GM21619 (cell line): ENCODE results near the gene METTL9.
A peak's percentile ranks its signal among the peaks of the same experiment; 100 is the strongest.
"Not testable (repeated sequence)": the region's sequence is repeated elsewhere in the genome, so short reads cannot be mapped to it uniquely, and the experiment has no call there.

ENCODE experiments used
- ATAC-seq: cut with Tn5 transposase; IDR thresholded peaks from one replicate; pipeline ENCODE4 v1.9.1; 2021; ENCODE audit not compliant: unreplicated experiment

The METTL9 gene

GRCh38 chr16:21599122-21600030, at the start of gene METTL9:
METTL9 (plus strand) TSS chr16:21599577; CDS start chr16:21599734, 157 bp downstream.
- peak; percentile 93 for ATAC-seq

- not testable (repeated sequence) for ATAC-seq
Measured at GRCh38 chr16:21549975-21550374, 49.4 kb upstream of the METTL9 start.

GRCh38 chr16:21550435-21550834, 48.9 kb upstream of the METTL9 start:
- ATAC-seq = not testable (repeated sequence)

DNA sequence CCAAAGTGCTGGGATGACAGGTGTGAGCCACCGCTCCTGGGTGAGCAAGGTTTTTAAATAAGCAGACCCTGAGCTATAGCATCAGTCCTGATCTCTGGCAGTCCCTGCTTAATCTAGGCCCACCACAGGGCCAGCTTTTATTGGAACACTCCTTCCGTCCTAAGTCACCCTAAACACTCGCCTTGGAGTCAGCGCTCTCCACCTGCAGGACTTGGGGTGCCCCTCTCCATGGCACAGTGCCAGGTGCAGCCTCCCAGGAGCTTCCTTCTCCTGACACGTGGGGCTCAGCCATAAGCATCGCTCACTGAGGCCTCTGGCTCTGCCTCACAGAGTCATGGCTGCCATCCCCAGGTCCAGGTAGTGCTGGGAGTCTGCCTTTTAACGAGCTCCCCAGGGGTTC, 48.3 kb upstream of the METTL9 start:
- not testable (repeated sequence) for ATAC-seq

DNA sequence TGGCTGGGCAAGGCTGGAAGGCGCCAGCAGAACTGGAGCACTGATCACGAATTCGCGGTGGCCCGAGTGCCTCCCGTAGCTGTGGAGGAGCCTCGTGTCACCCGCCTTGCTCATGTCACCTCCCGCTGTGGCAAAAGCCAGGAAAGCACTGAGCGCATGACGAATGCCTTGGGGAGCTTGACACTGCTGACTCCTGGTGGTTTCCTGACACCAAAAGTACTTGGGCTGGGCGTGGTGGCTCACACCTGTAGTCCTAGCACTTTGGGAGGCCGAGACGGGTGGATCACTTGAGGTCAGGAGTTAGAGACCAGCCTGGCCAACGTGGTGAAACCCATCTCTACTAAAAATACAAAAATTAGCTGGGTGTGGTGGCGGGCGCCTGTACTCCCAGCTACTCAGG, 47.8 kb upstream of the METTL9 start:
- not testable (repeated sequence) for ATAC-seq

- ATAC-seq = not testable (repeated sequence)
Measured at GRCh38 chr16:21553481-21554296, 45.7 kb upstream of the METTL9 start.

DNA sequence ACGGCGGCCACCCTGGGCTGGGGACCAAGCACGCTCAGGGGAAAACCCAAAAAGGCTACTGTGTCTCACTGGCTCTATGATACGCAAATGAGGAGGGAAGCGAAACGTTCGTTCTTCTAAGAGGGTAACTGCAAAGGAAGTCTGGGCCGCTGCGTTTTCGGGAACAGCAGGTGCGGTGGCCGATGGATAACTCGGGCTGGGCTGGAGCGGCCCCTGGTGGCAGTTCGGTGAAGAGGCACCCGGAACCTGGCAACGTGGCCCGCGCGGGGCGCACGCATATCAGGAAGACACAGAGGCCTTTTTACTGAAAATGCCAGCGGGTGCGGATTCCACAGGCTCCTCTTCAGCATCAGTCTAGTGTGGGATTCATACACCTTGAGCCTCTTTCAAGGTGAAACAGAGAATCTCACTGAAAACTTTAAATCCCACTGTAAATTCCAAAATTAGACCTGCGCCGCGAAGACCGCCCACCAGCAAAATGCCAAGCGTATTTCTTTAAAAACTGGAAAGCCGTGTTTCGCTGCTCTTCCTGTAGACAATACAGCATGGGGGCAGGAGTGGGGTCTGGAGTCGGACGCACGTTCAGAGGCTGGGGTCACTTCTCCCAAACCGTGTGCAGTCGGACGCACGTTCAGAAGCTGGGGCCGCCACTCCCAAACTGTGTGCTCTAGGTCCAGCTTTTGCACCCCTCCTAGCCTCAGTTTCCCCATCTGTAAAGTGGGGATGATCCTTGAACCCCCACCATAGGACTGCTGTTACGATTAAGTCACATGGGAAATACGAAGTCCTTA, 44.4 kb upstream of the METTL9 start:
- ATAC-seq = peak; percentile 95

DNA sequence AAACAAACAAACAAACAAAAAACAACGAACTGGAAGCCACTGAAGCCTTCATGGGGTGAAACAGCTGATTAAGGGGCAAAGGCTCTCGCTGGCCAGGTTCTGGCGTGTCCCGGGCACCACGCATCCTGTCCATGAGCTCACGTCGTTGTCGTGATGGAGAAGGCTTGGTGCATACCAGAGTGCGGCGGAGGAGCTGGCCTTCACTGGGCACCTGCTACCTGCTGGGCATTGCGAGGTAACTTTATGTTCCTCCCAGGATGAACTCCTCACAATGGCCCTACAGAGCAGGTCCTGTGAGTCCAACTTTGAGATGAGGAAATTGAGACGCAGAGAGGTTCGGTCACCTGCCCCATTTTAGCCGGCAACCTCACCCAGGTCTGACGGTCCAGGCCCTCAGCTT, 43.8 kb upstream of the METTL9 start:
- ATAC-seq = not testable (repeated sequence)

- ATAC-seq = not testable (repeated sequence)
Measured at GRCh38 chr16:21556026-21556595, 43.3 kb upstream of the METTL9 start.

DNA sequence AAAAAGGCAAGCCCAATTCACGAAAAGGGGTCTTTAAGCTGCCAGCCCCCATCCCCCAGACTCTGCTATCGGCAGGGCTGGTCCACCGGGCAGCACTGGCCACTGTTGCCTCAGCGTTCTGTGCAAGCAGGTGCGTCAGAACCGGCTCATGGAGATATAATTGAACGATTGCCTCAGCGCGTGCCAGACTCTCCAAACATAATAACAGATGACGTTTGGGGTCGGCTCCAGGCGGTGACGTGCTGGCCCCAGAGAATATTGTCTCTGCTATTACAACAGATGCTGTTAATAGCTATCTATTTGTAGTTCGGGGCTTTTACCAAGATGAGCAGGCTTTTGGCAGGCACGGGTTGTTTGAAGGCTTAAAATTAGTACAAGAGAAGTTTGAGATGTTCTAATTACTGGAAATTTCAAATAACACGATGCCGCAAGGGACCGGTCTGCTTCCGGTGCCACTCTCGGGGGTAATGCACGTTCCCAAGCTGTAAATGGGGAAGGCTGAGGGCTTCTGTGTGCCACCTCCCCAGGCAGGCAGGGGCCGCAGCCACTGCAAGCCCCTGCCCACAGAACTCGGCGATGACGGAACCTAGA, 42.6 kb upstream of the METTL9 start:
- ATAC-seq = not testable (repeated sequence)

GRCh38 chr16:21560462-21560861, 38.9 kb upstream of the METTL9 start:
- no peak for ATAC-seq

- no peak for ATAC-seq
Measured at GRCh38 chr16:21563676-21564075, 35.7 kb upstream of the METTL9 start.

- not testable (repeated sequence) for ATAC-seq
Measured at GRCh38 chr16:21564367-21564766, 35.0 kb upstream of the METTL9 start.

DNA sequence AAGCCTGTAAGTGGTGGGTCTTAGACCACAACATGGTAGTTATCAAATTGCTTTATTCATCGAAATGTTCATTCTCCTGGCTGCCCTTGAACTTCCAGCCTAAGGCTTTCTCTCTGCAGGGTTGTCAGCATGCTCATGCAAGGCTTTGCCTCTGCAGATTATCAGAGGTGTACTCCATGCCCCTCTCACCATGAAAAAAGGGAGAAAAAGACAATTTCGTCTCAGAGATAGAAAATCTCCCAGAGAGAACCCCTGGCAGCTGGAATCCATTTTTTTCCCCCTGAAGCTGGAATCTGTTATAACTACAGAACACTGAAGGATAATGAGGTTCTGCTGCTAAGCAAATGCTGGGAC, 33.9 kb upstream of the METTL9 start:
- no peak for ATAC-seq

- no peak for ATAC-seq
Measured at GRCh38 chr16:21565861-21566669, 33.3 kb upstream of the METTL9 start.

DNA sequence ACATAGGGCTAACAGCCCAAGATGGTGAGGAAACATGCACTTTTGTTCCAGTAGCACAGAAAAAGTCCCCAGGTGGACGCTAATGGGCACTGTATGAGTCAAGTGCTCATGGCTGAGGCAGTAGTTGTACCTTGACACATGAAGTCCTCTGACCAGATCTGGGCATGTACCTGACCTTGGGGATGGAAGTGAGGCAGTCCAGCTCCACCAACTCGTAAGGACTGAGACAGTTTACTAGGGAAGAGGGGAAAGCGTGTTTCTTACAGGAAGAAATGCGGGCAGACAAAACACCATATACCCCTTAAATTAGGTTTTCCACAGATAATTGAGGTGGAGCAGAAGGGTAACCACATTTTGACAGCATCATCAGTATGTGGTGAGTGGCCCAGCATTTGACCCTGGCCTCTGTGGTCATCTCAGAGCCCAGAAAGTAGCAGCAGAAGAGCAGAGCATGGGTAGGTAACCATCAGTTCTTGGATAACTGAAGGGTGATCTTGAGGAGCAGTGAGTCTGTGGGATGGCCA, 32.4 kb upstream of the METTL9 start:
- ATAC-seq = no peak

DNA sequence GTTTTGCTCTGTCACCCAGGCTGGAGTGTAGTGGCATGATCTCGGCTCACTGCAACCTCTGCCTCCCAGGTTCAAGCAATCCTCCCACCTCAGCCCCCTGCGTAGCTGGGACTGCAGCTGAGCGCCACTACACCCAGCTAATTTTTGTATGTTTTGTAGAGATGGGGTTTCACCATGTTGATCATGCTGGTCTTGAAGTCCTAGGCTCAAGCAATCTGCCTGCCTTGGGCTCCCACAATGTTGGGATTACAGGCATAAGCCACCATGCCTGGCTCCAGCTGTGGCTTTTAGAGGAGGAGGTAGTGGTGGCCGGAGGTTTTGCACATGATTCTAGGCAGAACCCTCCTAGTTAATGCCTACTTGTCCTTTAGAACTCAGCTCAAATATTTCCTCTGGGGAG, 31.9 kb upstream of the METTL9 start:
- not testable (repeated sequence) for ATAC-seq

DNA sequence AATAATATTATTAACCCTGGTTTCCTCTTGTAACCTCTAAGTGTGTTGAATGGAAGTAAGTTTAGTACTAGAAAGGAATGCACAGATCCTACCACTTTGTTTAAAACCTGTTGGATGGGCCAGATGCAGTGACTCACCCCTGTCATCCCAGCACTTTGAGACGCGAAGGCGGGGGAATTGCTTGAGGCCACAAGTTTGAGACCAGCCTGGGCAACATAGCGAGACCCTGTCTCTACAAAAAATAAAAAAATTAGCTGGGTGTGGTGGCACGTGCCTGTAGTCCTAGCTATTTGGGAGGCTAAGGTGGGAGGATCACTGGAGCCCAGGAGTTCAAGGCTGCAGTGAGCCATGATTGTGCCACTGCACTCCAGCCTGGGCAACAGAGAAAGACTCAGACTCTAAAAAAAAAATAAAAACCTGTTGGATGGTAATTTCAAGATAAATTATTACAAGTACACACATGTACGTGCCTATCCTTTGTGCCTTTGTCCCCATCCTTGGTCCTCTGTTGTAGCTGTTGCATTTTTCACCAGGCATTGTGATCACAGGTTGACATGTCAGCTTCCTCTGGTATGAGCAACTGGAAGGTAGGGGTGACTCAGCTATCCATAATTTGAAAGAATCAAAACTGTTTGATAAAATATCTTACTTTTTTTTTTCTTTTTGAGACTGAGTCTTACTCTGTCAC, 30.7 kb upstream of the METTL9 start:
- ATAC-seq = no peak

DNA sequence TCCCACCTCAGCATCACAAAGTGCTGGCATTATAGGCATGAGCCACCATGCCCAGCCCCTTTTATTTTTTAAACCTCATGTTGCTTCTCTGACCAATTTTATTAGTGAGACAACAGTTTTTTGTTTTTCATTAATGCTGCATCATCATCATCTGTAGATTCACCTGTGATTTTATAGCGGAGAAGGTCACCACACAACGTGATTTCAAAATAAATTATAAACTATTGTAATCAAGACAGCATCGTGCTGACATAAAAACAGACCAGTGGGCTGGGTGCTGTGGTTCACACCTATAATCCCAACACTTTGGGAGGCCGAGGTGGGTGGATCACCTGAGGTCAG, 28.7 kb upstream of the METTL9 start:
- no peak for ATAC-seq
